HEK293 (cell line): ENCODE measurements around the gene THSD4.
A peak's percentile ranks its signal among the peaks of the same experiment; 100 is the strongest.
"Not testable (repeated sequence)": the region's sequence is repeated elsewhere in the genome, so short reads cannot be mapped to it uniquely, and the experiment has no call there.

Experiments
- CTCF ChIA-PET: fragments of 350-600 bp; formaldehyde crosslinking; extraction: SDS; loops from one replicate; lab custom pipeline; 2021; ENCODE audit warnings: antibody characterized with exemption; lab: Yijun Ruan, JAX
- POLR2A ChIA-PET: fragments of 300-600 bp; formaldehyde crosslinking; extraction: SDS; loops from one replicate; lab custom pipeline; 2020; ENCODE audit warnings: antibody characterized with exemption, inconsistent platforms; lab: Yijun Ruan, JAX
- H3K27ac ChIP-seq: fragments of 200-500 bp; sonication (Bioruptor generic); 2 replicates; pipeline ENCODE4 v1.5.1; 2014; ENCODE audit warnings: low read depth, low read length, control low read depth, inconsistent platforms; ENCODE audit errors: extremely low read depth
- H3K36me3 ChIP-seq, 2 experiments: fragments of 200-500 bp in 1 of 2; sonication (Bioruptor generic) in 1 of 2; 1 replicate in 1 of 2; 2 replicates in 1 of 2; pipeline ENCODE4 v1.5.1; 2014 to 2017; ENCODE audit warnings: inconsistent platforms in 2 of 2, low read length in 2 of 2; ENCODE audit not compliant: control insufficient read depth in 2 of 2, insufficient read depth in 1 of 2
- H3K4me1 ChIP-seq: fragments of 200-500 bp; sonication (Bioruptor generic); 2 replicates; pipeline ENCODE4 v1.5.1; 2014; ENCODE audit warnings: mild to moderate bottlenecking, low read length, inconsistent platforms; ENCODE audit not compliant: control insufficient read depth, insufficient read depth
- H3K4me3 ChIP-seq: 2 replicates; pipeline ENCODE4 v1.5.1; 2011; ENCODE audit warnings: low read depth, mild to moderate bottlenecking, control low read depth, low read length, moderate library complexity
- H3K9me3 ChIP-seq: fragments of 200-500 bp; sonication (Bioruptor generic); 2 replicates; pipeline ENCODE4 v1.5.1; 2014; ENCODE audit warnings: low read depth, low read length, inconsistent platforms; ENCODE audit not compliant: control insufficient read depth, insufficient read depth
- GLI2 ChIP-seq: fragments of 450-650 bp; formaldehyde crosslinking; IDR thresholded peaks from 2 replicates; pipeline ENCODE4; 2017; ENCODE audit warnings: missing biosample characterization, missing genetic modification characterization, low read depth, borderline replicate concordance
- KLF9 ChIP-seq: fragments of 450-650 bp; formaldehyde crosslinking; IDR thresholded peaks from 2 replicates; pipeline ENCODE4 v1.5.1; 2016; ENCODE audit warnings: missing biosample characterization, missing genetic modification characterization, low read depth
- REST ChIP-seq: fragments of 450-650 bp; formaldehyde crosslinking; IDR thresholded peaks from 2 replicates; pipeline ENCODE4 v1.5.1; 2016; ENCODE audit warnings: missing biosample characterization, missing genetic modification characterization
- SETDB1 ChIP-seq: IDR thresholded peaks from one replicate; pipeline ENCODE4 v1.6.1; 2017; ENCODE audit warnings: mild to moderate bottlenecking, low read length, moderate library complexity, mixed read lengths; ENCODE audit not compliant: insufficient read length
- TRIM28 ChIP-seq: IDR thresholded peaks from 2 replicates; pipeline ENCODE4 v1.6.1; 2011; ENCODE audit warnings: low read length, control low read depth, borderline replicate concordance
- ZNF146 ChIP-seq: fragments of 450-650 bp; formaldehyde crosslinking; IDR thresholded peaks from 2 replicates; pipeline ENCODE4 v1.5.1; 2016; ENCODE audit warnings: missing biosample characterization, missing genetic modification characterization
- ZNF266 ChIP-seq: fragments of 450-650 bp; formaldehyde crosslinking; IDR thresholded peaks from 2 replicates; pipeline ENCODE4 v1.5.1; 2016; ENCODE audit warnings: missing biosample characterization, missing genetic modification characterization, low read depth
- ZNF521 ChIP-seq: fragments of 450-650 bp; formaldehyde crosslinking; IDR thresholded peaks from 2 replicates; pipeline ENCODE4 v1.5.1; 2017; ENCODE audit warnings: missing biosample characterization, mild to moderate bottlenecking, missing genetic modification characterization
- TF ChIP-seq, protein P1 (sequence below): fragments of 450-650 bp; formaldehyde crosslinking; IDR thresholded peaks from 2 replicates; pipeline ENCODE4 v1.5.1; 2016; ENCODE audit warnings: missing biosample characterization, missing genetic modification characterization, borderline replicate concordance

Gene THSD4

GRCh38 chr15:71168166-71168834 lies 53.0 kb downstream of the THSD4 start:
- CTCF ChIA-PET, result interaction anchor here (0.5 to 1.2 kb wide), 3 partner anchors 30 to 322 kb away, joined by 3 to 5 read pairs (median 4); no protein-coding TSS in a partner anchor
- Histone ChIP-seq H3K4me3 (no peak overlapping the region), H3K27ac (no peak overlapping the region), H3K36me3 (no peaks in the 10 kb centered on the region), H3K4me1 (peaks cover 3% of the 10 kb centered on the region; the same call in 1 of the 2 replicates), H3K9me3 (peaks cover 5% of the 10 kb centered on the region)
- peak; percentile 22; the same call in 1 of the 2 replicates for TF ChIP-seq TRIM28
- no peak for TF ChIP-seq SETDB1
- TF ChIP-seq, protein P1, sequence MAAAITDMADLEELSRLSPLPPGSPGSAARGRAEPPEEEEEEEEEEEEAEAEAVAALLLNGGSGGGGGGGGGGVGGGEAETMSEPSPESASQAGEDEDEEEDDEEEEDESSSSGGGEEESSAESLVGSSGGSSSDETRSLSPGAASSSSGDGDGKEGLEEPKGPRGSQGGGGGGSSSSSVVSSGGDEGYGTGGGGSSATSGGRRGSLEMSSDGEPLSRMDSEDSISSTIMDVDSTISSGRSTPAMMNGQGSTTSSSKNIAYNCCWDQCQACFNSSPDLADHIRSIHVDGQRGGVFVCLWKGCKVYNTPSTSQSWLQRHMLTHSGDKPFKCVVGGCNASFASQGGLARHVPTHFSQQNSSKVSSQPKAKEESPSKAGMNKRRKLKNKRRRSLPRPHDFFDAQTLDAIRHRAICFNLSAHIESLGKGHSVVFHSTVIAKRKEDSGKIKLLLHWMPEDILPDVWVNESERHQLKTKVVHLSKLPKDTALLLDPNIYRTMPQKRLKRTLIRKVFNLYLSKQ, result no peak
- TF ChIP-seq GLI2, result no peak
- POLR2A ChIA-PET, result no interaction called here

DNA sequence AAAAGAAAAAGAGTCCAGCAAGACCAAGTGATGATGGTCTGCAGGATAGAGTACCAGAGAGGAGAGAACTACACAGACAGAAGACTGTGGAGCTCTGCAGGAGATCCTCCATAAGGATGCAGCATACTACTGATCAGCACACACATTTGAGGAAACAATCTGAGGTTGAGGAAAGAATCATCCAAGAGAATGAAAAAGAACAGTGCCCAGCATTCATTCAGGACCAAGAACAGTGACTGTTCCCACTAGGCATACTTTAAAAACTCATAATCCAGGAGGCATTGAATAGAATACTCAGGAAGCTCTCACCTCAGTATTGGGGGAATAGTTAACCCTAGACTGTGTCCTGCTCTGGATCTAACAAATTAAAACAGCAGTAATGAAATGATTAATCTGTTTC lies 54.9 kb downstream of the THSD4 start:
- CTCF ChIA-PET, result no interaction called here
- H3K27ac ChIP-seq, result no peak overlapping the region
- H3K4me1 ChIP-seq, result peaks cover 3% of the 10 kb centered on the region; the same call in 1 of the 2 replicates
- peak; percentile 51; the same call in 1 of the 2 replicates for TF ChIP-seq REST (tag by site-specific recombination)
- no peak for TF ChIP-seq ZNF146 (tag by site-specific recombination)
- no peak overlapping the region for H3K4me3 ChIP-seq
- POLR2A ChIA-PET, result no interaction called here
- H3K36me3 ChIP-seq, result no peaks in the 10 kb centered on the region
- peaks cover 5% of the 10 kb centered on the region for H3K9me3 ChIP-seq

- ChIA-PET POLR2A (no interaction called here), CTCF (no interaction called here)
- H3K27ac ChIP-seq, result no peak overlapping the region
- TF ChIP-seq ZNF266, result no peak
- no peak for TF ChIP-seq ZNF521 (tag by site-specific recombination)
- no peak for TF ChIP-seq KLF9 (tag by site-specific recombination)
- H3K4me3 ChIP-seq, result no peak overlapping the region
- peaks cover 3% of the 10 kb centered on the region; the same call in 1 of the 2 replicates for H3K4me1 ChIP-seq
- H3K9me3 ChIP-seq, result peaks cover 5% of the 10 kb centered on the region
- H3K36me3 ChIP-seq, result no peaks in the 10 kb centered on the region
Observed at GRCh38 chr15:71171195-71171594, 55.9 kb downstream of the THSD4 start.

DNA sequence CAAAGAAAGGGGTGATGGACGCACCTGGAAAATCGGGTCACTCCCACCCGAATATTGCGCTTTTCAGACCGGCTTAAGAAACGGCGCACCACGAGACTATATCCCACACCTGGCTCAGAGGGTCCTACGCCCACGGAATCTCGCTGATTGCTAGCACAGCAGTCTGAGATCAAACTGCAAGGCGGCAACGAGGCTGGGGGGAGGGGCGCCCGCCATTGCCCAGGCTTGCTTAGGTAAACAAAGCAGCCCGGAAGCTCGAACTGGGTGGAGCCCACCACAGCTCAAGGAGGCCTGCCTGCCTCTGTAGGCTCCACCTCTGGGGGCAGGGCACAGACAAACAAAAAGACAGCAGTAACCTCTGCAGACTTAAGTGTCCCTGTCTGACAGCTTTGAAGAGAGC lies 59.1 kb downstream of the THSD4 start:
- H3K36me3 ChIP-seq, H3K9me3 ChIP-seq, H3K27ac ChIP-seq, POLR2A ChIA-PET, H3K4me3 ChIP-seq, CTCF ChIA-PET, H3K4me1 ChIP-seq: not testable (repeated sequence)
